Mesenchymal stem cell (in vitro differentiated cells and primary cell): Measurements from ENCODE around the gene CAMTA1.

Source experiments
- DNase-seq: peaks from one replicate; pipeline ENCODE4 v3.0.0-alpha.2; 2013
- H2AFZ ChIP-seq: one replicate; pipeline ENCODE4 v1.6.1; 2013; ENCODE audit warnings: low read depth, mild to moderate bottlenecking, control low read depth, inconsistent platforms, low read length, moderate library complexity
- H2AK5ac ChIP-seq: 2 replicates; pipeline ENCODE4 v1.6.1; 2013; ENCODE audit warnings: low read length, moderate library complexity, mild to moderate bottlenecking, inconsistent platforms; ENCODE audit not compliant: severe bottlenecking
- H2BK120ac ChIP-seq: one replicate; pipeline ENCODE4 v1.6.1; 2013; ENCODE audit warnings: low read depth, mild to moderate bottlenecking, inconsistent platforms, low read length, moderate library complexity
- H2BK12ac ChIP-seq, 2 experiments: one replicate each; pipeline ENCODE4 v1.6.1; 2013; ENCODE audit warnings: inconsistent platforms in 2 of 2, low read length in 2 of 2, mild to moderate bottlenecking in 2 of 2, moderate library complexity in 2 of 2, control low read depth in 1 of 2
- H2BK15ac ChIP-seq: one replicate; pipeline ENCODE4 v1.6.1; 2013; ENCODE audit warnings: mild to moderate bottlenecking, low read depth, inconsistent platforms; ENCODE audit not compliant: poor library complexity, severe bottlenecking
- H2BK5ac ChIP-seq: 2 replicates; pipeline ENCODE4 v1.6.1; 2013; ENCODE audit warnings: low read depth, mild to moderate bottlenecking, low read length, control low read depth, inconsistent platforms; ENCODE audit not compliant: poor library complexity, severe bottlenecking
- H3K14ac ChIP-seq, 2 experiments: one replicate each; pipeline ENCODE4 v1.6.1; 2013; ENCODE audit warnings: inconsistent platforms in 2 of 2, low read length in 2 of 2, control low read depth in 1 of 2, mild to moderate bottlenecking in 1 of 2, moderate library complexity in 1 of 2
- H3K18ac ChIP-seq, 2 experiments: one replicate each; pipeline ENCODE4 v1.6.1; 2013; ENCODE audit warnings: inconsistent platforms in 2 of 2, low read length in 2 of 2, control low read depth in 1 of 2, low read depth in 1 of 2, mild to moderate bottlenecking in 1 of 2
- H3K23ac ChIP-seq, 2 experiments: one replicate each; pipeline ENCODE4 v1.6.1; 2013; ENCODE audit warnings: inconsistent platforms in 2 of 2, low read length in 2 of 2, mild to moderate bottlenecking in 2 of 2, moderate library complexity in 2 of 2, control low read depth in 1 of 2
- H3K27ac ChIP-seq: 2 replicates; pipeline ENCODE4 v1.5.1; 2013; ENCODE audit warnings: mild to moderate bottlenecking, moderate library complexity, low read length, control low read depth, inconsistent platforms; ENCODE audit not compliant: poor library complexity, severe bottlenecking
- H3K27me3 ChIP-seq, 2 experiments: 2 replicates each; pipeline versions ENCODE4 v1.6.1 to v1.7.0; 2013; ENCODE audit warnings: low read length in 2 of 2, mild to moderate bottlenecking in 2 of 2, moderate library complexity in 2 of 2, control low read depth in 1 of 2, inconsistent platforms in 1 of 2; ENCODE audit not compliant: control insufficient read depth in 1 of 2, insufficient read depth in 1 of 2
- H3K36me3 ChIP-seq, 2 experiments: 2 replicates each; pipeline versions ENCODE4 v1.6.1 to v1.7.0; 2013; ENCODE audit warnings: low read length in 2 of 2, control low read depth in 1 of 2, inconsistent platforms in 1 of 2, low read depth in 1 of 2, mild to moderate bottlenecking in 1 of 2; ENCODE audit not compliant: insufficient read depth in 2 of 2, control insufficient read depth in 1 of 2
- H3K4ac ChIP-seq, 2 experiments: one replicate each; pipeline ENCODE4 v1.6.1; 2013; ENCODE audit warnings: inconsistent platforms in 2 of 2, low read length in 2 of 2, mild to moderate bottlenecking in 2 of 2, moderate library complexity in 2 of 2, control low read depth in 1 of 2, low read depth in 1 of 2
- H3K4me1 ChIP-seq: 2 replicates; pipeline ENCODE4 v1.6.1; 2013; ENCODE audit warnings: low read depth, low read length, control low read depth; ENCODE audit not compliant: control insufficient read depth, insufficient read depth
- H3K4me2 ChIP-seq: 2 replicates; pipeline ENCODE4 v1.6.1; 2013; ENCODE audit warnings: low read length, mild to moderate bottlenecking, inconsistent platforms; ENCODE audit not compliant: poor library complexity, severe bottlenecking
- H3K4me3 ChIP-seq, 2 experiments: 2 replicates each; pipeline versions ENCODE4 v1.5.1 to v1.7.0; 2013; ENCODE audit warnings: low read length in 2 of 2, mild to moderate bottlenecking in 2 of 2, control low read depth in 1 of 2, low read depth in 1 of 2; ENCODE audit not compliant: insufficient read depth in 1 of 2
- H3K79me1 ChIP-seq: replicated peaks from 2 replicates; pipeline ENCODE4 v1.6.1; 2013; ENCODE audit warnings: mild to moderate bottlenecking, control low read depth, low read length, inconsistent platforms; ENCODE audit not compliant: poor library complexity, severe bottlenecking
- H3K9ac ChIP-seq: 2 replicates; pipeline ENCODE4 v1.7.0; 2013; ENCODE audit warnings: mild to moderate bottlenecking, low read length, moderate library complexity
- H3K9me3 ChIP-seq: 2 replicates; pipeline ENCODE4 v1.7.0; 2013; ENCODE audit warnings: mild to moderate bottlenecking, low read length; ENCODE audit not compliant: control insufficient read depth
- H4K8ac ChIP-seq: one replicate; pipeline ENCODE4 v1.6.1; 2013; ENCODE audit warnings: inconsistent platforms, mild to moderate bottlenecking, low read length, moderate library complexity
- H4K91ac ChIP-seq: one replicate; pipeline ENCODE4 v1.6.1; 2013; ENCODE audit warnings: mild to moderate bottlenecking, low read length, inconsistent platforms
- whole genome bisulfite sequencing: methylation state at CpG from one replicate; pipeline ENCODE4 v1.1.7; 2013; ENCODE audit warnings: mixed read lengths; 5-methylcytosine and 5-hydroxymethylcytosine counted together

CAMTA1 gene

GRCh38 chr1:7579831-7580804 lies 794.9 kb downstream of the CAMTA1 start:
- Histone ChIP-seq H3K4me3 (no peak overlapping the region), H3K9me3 (no peaks in the 10 kb centered on the region)
- 89% methylated on average over 18 of the region's 18 CpGs for WGBS

GRCh38 chr1:7580923-7581753 lies 795.9 kb downstream of the CAMTA1 start:
- 80% methylated on average over 17 of the region's 18 CpGs for WGBS

More at GRCh38 chr1:7579831-7580804, 794.9 kb downstream of the CAMTA1 start:
- no peak overlapping the region for H2BK15ac ChIP-seq
- H2AFZ ChIP-seq, result no peak overlapping the region
- H4K8ac ChIP-seq, result no peak overlapping the region
- no peak overlapping the region for H2BK120ac ChIP-seq
- no peak overlapping the region for H3K4me2 ChIP-seq
- H3K9ac ChIP-seq, result peak overlapping the region; percentile 79
- H2BK12ac ChIP-seq, result no peak overlapping the region
- H3K4ac ChIP-seq, result no peak overlapping the region
- H3K27me3 ChIP-seq, result peaks cover 5 to 27% of the 10 kb centered on the region in 2 experiments
- H2BK5ac ChIP-seq, result no peak overlapping the region
- H3K27ac ChIP-seq, result no peak overlapping the region
- DNase-seq, result no peak
- no peak overlapping the region for H2AK5ac ChIP-seq
- no peaks in the 10 kb centered on the region for H3K36me3 ChIP-seq
- H3K18ac ChIP-seq, result no peak overlapping the region
- H3K4me1 ChIP-seq, result peaks cover 2% of the 10 kb centered on the region
- no peak overlapping the region for H3K23ac ChIP-seq
- no peak overlapping the region for H3K14ac ChIP-seq
- H3K79me1 ChIP-seq, result no peaks in the 10 kb centered on the region
- no peak overlapping the region for H4K91ac ChIP-seq

GRCh38 chr1:7581754-7582459 lies 796.7 kb downstream of the CAMTA1 start:
- H3K23ac ChIP-seq, result no peak overlapping the region
- H3K9ac ChIP-seq, result peak overlapping the region; percentile 79
- H2AFZ ChIP-seq, result no peak overlapping the region
- H3K27ac ChIP-seq, result no peak overlapping the region
- DNase-seq, result no peak
- H3K79me1 ChIP-seq, result no peaks in the 10 kb centered on the region
- H3K4me2 ChIP-seq, result no peak overlapping the region
- H3K4ac ChIP-seq, result no peak overlapping the region
- no peak overlapping the region for H4K8ac ChIP-seq
- no peaks in the 10 kb centered on the region for H3K9me3 ChIP-seq
- peak overlapping the region in 1 of 2 experiments; percentile 9 for H3K4me3 ChIP-seq
- no peak overlapping the region for H2AK5ac ChIP-seq
- no peak overlapping the region for H3K14ac ChIP-seq
- H3K18ac ChIP-seq, result no peak overlapping the region
- WGBS, result 81% methylated on average over 13 of the region's 13 CpGs
- no peak overlapping the region for H4K91ac ChIP-seq
- H2BK15ac ChIP-seq, result no peak overlapping the region
- H2BK120ac ChIP-seq, result no peak overlapping the region
- peaks cover 5 to 28% of the 10 kb centered on the region in 2 experiments for H3K27me3 ChIP-seq
- no peak overlapping the region for H2BK5ac ChIP-seq
- H3K4me1 ChIP-seq, result peaks cover 1% of the 10 kb centered on the region
- no peaks in the 10 kb centered on the region for H3K36me3 ChIP-seq
- H2BK12ac ChIP-seq, result no peak overlapping the region

More at GRCh38 chr1:7580923-7581753, 795.9 kb downstream of the CAMTA1 start:
- H2BK12ac ChIP-seq, result no peak overlapping the region
- H2BK120ac ChIP-seq, result no peak overlapping the region
- no peak overlapping the region for H3K4me2 ChIP-seq
- H2BK15ac ChIP-seq, result no peak overlapping the region
- H3K4ac ChIP-seq, result no peak overlapping the region
- no peak overlapping the region for H4K8ac ChIP-seq
- no peak overlapping the region for H3K14ac ChIP-seq
- H3K27me3 ChIP-seq, result peaks cover 5 to 30% of the 10 kb centered on the region in 2 experiments
- no peak overlapping the region for H2BK5ac ChIP-seq
- H2AFZ ChIP-seq, result no peak overlapping the region
- H3K36me3 ChIP-seq, result no peaks in the 10 kb centered on the region
- peak overlapping the region; percentile 79 for H3K9ac ChIP-seq
- no peak overlapping the region for H4K91ac ChIP-seq
- no peak overlapping the region for H3K23ac ChIP-seq
- peak overlapping the region in 1 of 2 experiments; percentile 9 for H3K4me3 ChIP-seq
- no peaks in the 10 kb centered on the region for H3K9me3 ChIP-seq
- no peak overlapping the region for H3K27ac ChIP-seq
- no peaks in the 10 kb centered on the region for H3K79me1 ChIP-seq
- no peak overlapping the region for H2AK5ac ChIP-seq
- peaks cover 2% of the 10 kb centered on the region for H3K4me1 ChIP-seq
- no peak overlapping the region for H3K18ac ChIP-seq
- no peak for DNase-seq
